Measurements from ENCODE around the gene HAUS5.

HAUS5 gene

GRCh38 chr19:35642798-35643254, 30.3 kb downstream of the HAUS5 start:
- peak overlapping the region; percentile 16 for H3K4me3 ChIP-seq (ENCODE audit: low read depth, low read length)
- TF ChIP-seq POLR2A (IDR thresholded peaks at IDR 0.05; ENCODE audit: extremely low read depth, insufficient read length) (no peak), MYC (IDR thresholded peaks at IDR 0.05; ENCODE audit: low read depth, low read length) (no peak), CTCF (IDR thresholded peaks at IDR 0.05; ENCODE audit: low read depth, low read length) (no peak), MAX (IDR thresholded peaks at IDR 0.05; ENCODE audit: low read depth, low read length) (no peak)
- no peak for DNase-seq (ENCODE audit: low read depth)

- H3K4me3 ChIP-seq (ENCODE audit: low read depth, low read length): peak overlapping the region; percentile 32
- TF ChIP-seq MYC (IDR thresholded peaks at IDR 0.05; ENCODE audit: low read depth, low read length) (no peak), POLR2A (IDR thresholded peaks at IDR 0.05; ENCODE audit: extremely low read depth, insufficient read length) (peak; percentile 69)
Measured at GRCh38 chr19:35643255-35644205, 31.0 kb downstream of the HAUS5 start.

GRCh38 chr19:35644206-35644986, 31.9 kb downstream of the HAUS5 start:
- no peak for TF ChIP-seq MYC (IDR thresholded peaks at IDR 0.05; ENCODE audit: low read depth, low read length)
- TF ChIP-seq CTCF (IDR thresholded peaks at IDR 0.05; ENCODE audit: low read depth, low read length): no peak
- no peak for TF ChIP-seq MAX (IDR thresholded peaks at IDR 0.05; ENCODE audit: low read depth, low read length)
- TF ChIP-seq POLR2A (IDR thresholded peaks at IDR 0.05; ENCODE audit: extremely low read depth, insufficient read length): no peak
- peak; percentile 92 for DNase-seq (ENCODE audit: low read depth)
- peak overlapping the region; percentile 41 for H3K4me3 ChIP-seq (ENCODE audit: low read depth, low read length)

More at GRCh38 chr19:35643255-35644205, 31.0 kb downstream of the HAUS5 start:
- peak; percentile 79 for DNase-seq (ENCODE audit: low read depth)

GRCh38 chr19:35644987-35645679, 32.6 kb downstream of the HAUS5 start:
- peak; percentile 80 for DNase-seq (ENCODE audit: low read depth)
- TF ChIP-seq MYC (IDR thresholded peaks at IDR 0.05; ENCODE audit: low read depth, low read length) (peak; percentile 41), CTCF (IDR thresholded peaks at IDR 0.05; ENCODE audit: low read depth, low read length) (no peak), POLR2A (IDR thresholded peaks at IDR 0.05; ENCODE audit: extremely low read depth, insufficient read length) (no peak), MAX (IDR thresholded peaks at IDR 0.05; ENCODE audit: low read depth, low read length) (peak; percentile 44; the same call in 1 of the 2 replicates)
- H3K4me3 ChIP-seq (ENCODE audit: low read depth, low read length): peak overlapping the region; percentile 41

GRCh38 chr19:35645680-35646511, 33.4 kb downstream of the HAUS5 start:
- no peak overlapping the region for H3K4me3 ChIP-seq (ENCODE audit: low read depth, low read length)
- no peak for TF ChIP-seq MYC (IDR thresholded peaks at IDR 0.05; ENCODE audit: low read depth, low read length)
- TF ChIP-seq POLR2A (IDR thresholded peaks at IDR 0.05; ENCODE audit: extremely low read depth, insufficient read length): no peak
- TF ChIP-seq MAX (IDR thresholded peaks at IDR 0.05; ENCODE audit: low read depth, low read length): no peak
- no peak for TF ChIP-seq CTCF (IDR thresholded peaks at IDR 0.05; ENCODE audit: low read depth, low read length)
- no peak for DNase-seq (ENCODE audit: low read depth)

Measured in NB4 (cell line).